Upper lobe of right lung (tissue), 1 donor: ENCODE results near the gene UBE2J1. TPM values are rescaled to one million over a fixed set of nuclear protein-coding genes. Genes with fewer than 3 reads are reported as not detected.

Experiments used
- ATAC-seq: fragments of 200-7000 bp; cut with Tn5 transposase; one replicate; pipeline ENCODE4 v1.9.1; 2020; ENCODE audit warnings: mild to moderate bottlenecking, moderate library complexity
- DNase-seq: peaks from one replicate; pipeline ENCODE4 v3.0.0-alpha.2; 2020
- H3K27ac ChIP-seq: fragments of 200-600 bp; one replicate; pipeline ENCODE4 v1.8.0; 2022
- H3K27me3 ChIP-seq: fragments of 200-600 bp; one replicate; pipeline ENCODE4 v1.8.0; 2022; ENCODE audit warnings: mild to moderate bottlenecking
- H3K36me3 ChIP-seq: fragments of 200-600 bp; one replicate; pipeline ENCODE4 v1.8.0; 2022
- H3K4me1 ChIP-seq: fragments of 200-600 bp; one replicate; pipeline ENCODE4 v1.8.0; 2022
- H3K4me3 ChIP-seq: fragments of 200-600 bp; one replicate; pipeline ENCODE4 v1.8.0; 2022; ENCODE audit warnings: mild to moderate bottlenecking
- H3K9me3 ChIP-seq: fragments of 200-600 bp; one replicate; pipeline ENCODE4 v1.8.0; 2022
- CTCF ChIP-seq: fragments of 200-600 bp; IDR thresholded peaks from one replicate; pipeline ENCODE4 v1.8.0; 2022; ENCODE audit warnings: antibody characterized with exemption
- intact Hi-C: fragments of 100-400 bp; cut with DNase I; formaldehyde crosslinking; loops from one replicate; pipeline ENCODE4 v1.11.0; 2022
- total RNA-seq: library from RNA; stranded (reverse); fragmentation: NEBNext Ultra II Directional; extraction: Animal tissue kit (Norgen Biotek cat#: 25700); gene quantifications from one replicate; pipeline ENCODE4 v1.2.1, GENCODE V29; 2021
- donor health status: DM: no; HTN: yes; CAD: no; lungs with severe emphysema.

Gene UBE2J1
- total RNA-seq, 1 donor from 2014 or later = 42.7 TPM

- no peak for ATAC-seq
- no peak overlapping the region for H3K4me3 ChIP-seq
- DNase-seq = no peak
- H3K9me3 ChIP-seq = no peaks in the 10 kb centered on the region
- no peaks in the 10 kb centered on the region for H3K4me1 ChIP-seq
- H3K36me3 ChIP-seq = no peaks in the 10 kb centered on the region
- no peaks in the 10 kb centered on the region for H3K27me3 ChIP-seq
- intact Hi-C loops = no loop called here
- no peak for TF ChIP-seq CTCF
- no peak overlapping the region for H3K27ac ChIP-seq
Observed at GRCh38 chr6:89287351-89288028, 65.0 kb downstream of the UBE2J1 start.

- no peaks in the 10 kb centered on the region for H3K9me3 ChIP-seq
- ATAC-seq (no peak), DNase-seq (no peak)
- no peaks in the 10 kb centered on the region for H3K4me1 ChIP-seq
- no peak overlapping the region for H3K4me3 ChIP-seq
- H3K27ac ChIP-seq = no peak overlapping the region
- intact Hi-C loops = no loop called here
- no peak for TF ChIP-seq CTCF
- H3K27me3 ChIP-seq = no peaks in the 10 kb centered on the region
- no peaks in the 10 kb centered on the region for H3K36me3 ChIP-seq
Observed at GRCh38 chr6:89286516-89286915, 66.0 kb downstream of the UBE2J1 start.

GRCh38 chr6:89284963-89285735 lies 67.4 kb downstream of the UBE2J1 start:
- Histone ChIP-seq H3K9me3 (no peaks in the 10 kb centered on the region), H3K4me3 (no peak overlapping the region), H3K27me3 (no peaks in the 10 kb centered on the region), H3K4me1 (no peaks in the 10 kb centered on the region), H3K36me3 (no peaks in the 10 kb centered on the region), H3K27ac (no peak overlapping the region)
- DNase-seq = no peak
- intact Hi-C loops = no loop called here
- no peak for TF ChIP-seq CTCF
- no peak for ATAC-seq

GRCh38 chr6:89284081-89284480 lies 68.4 kb downstream of the UBE2J1 start:
- intact Hi-C loops = no loop called here

GRCh38 chr6:89282749-89283148 lies 69.8 kb downstream of the UBE2J1 start:
- TF ChIP-seq CTCF = no peak
- H3K9me3 ChIP-seq = no peaks in the 10 kb centered on the region
- no peaks in the 10 kb centered on the region for H3K27me3 ChIP-seq
- H3K4me3 ChIP-seq = no peak overlapping the region
- intact Hi-C loops = no loop called here
- H3K27ac ChIP-seq = no peak overlapping the region
- H3K4me1 ChIP-seq = no peaks in the 10 kb centered on the region
- no peak for ATAC-seq
- no peaks in the 10 kb centered on the region for H3K36me3 ChIP-seq
- DNase-seq = no peak

More at GRCh38 chr6:89284081-89284480, 68.4 kb downstream of the UBE2J1 start:
- H3K27ac ChIP-seq = no peak overlapping the region
- H3K36me3 ChIP-seq = no peaks in the 10 kb centered on the region
- no peak for DNase-seq
- no peak for TF ChIP-seq CTCF
- no peak for ATAC-seq
- H3K4me3 ChIP-seq = no peak overlapping the region
- H3K27me3 ChIP-seq = no peaks in the 10 kb centered on the region
- H3K4me1 ChIP-seq = no peaks in the 10 kb centered on the region
- no peaks in the 10 kb centered on the region for H3K9me3 ChIP-seq
